ENCODE results near the gene KCNG4.
A peak's percentile ranks its signal among the peaks of the same experiment; 100 is the strongest.

The KCNG4 gene

GRCh38 chr16:84212154-84212553, 27.7 kb downstream of the KCNG4 start:
- CTCF ChIA-PET: interaction anchor here (0.7 kb wide), 1 partner anchor 387 kb away, joined by 3 read pairs; no protein-coding TSS in a partner anchor
- POLR2A ChIA-PET: no interaction called here
- Histone ChIP-seq H3K4me3 (ENCODE audit: low read depth, low read length) (no peak overlapping the region), H3K36me3 (ENCODE audit: control insufficient read depth in 2 of 2, insufficient read depth in 1 of 2, low read length in 2 of 2) (no peaks in the 10 kb centered on the region), H3K9me3 (ENCODE audit: control insufficient read depth, insufficient read depth, low read depth, low read length) (no peaks in the 10 kb centered on the region), H3K4me1 (ENCODE audit: control insufficient read depth, insufficient read depth, low read length) (no peaks in the 10 kb centered on the region), H3K27ac (ENCODE audit: extremely low read depth, low read depth, low read length) (no peak overlapping the region)
- TF ChIP-seq, protein P1, sequence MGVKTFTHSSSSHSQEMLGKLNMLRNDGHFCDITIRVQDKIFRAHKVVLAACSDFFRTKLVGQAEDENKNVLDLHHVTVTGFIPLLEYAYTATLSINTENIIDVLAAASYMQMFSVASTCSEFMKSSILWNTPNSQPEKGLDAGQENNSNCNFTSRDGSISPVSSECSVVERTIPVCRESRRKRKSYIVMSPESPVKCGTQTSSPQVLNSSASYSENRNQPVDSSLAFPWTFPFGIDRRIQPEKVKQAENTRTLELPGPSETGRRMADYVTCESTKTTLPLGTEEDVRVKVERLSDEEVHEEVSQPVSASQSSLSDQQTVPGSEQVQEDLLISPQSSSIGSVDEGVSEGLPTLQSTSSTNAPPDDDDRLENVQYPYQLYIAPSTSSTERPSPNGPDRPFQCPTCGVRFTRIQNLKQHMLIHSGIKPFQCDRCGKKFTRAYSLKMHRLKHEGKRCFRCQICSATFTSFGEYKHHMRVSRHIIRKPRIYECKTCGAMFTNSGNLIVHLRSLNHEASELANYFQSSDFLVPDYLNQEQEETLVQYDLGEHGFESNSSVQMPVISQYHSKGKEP (tag by site-specific recombination; IDR thresholded peaks at IDR 0.05): no peak
- TF ChIP-seq, protein P2, sequence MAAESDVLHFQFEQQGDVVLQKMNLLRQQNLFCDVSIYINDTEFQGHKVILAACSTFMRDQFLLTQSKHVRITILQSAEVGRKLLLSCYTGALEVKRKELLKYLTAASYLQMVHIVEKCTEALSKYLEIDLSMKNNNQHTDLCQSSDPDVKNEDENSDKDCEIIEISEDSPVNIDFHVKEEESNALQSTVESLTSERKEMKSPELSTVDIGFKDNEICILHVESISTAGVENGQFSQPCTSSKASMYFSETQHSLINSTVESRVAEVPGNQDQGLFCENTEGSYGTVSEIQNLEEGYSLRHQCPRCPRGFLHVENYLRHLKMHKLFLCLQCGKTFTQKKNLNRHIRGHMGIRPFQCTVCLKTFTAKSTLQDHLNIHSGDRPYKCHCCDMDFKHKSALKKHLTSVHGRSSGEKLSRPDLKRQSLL (tag by site-specific recombination; IDR thresholded peaks at IDR 0.05): no peak
- peak; percentile 69 for TF ChIP-seq ZFHX2 (tag by site-specific recombination; conservative IDR thresholded peaks at IDR 0.05)
- TF ChIP-seq ZBTB49 (tag by site-specific recombination; IDR thresholded peaks at IDR 0.05; ENCODE audit: low read depth): no peak
- no peak for TF ChIP-seq SP7 (tag by site-specific recombination; IDR thresholded peaks at IDR 0.05)
- TF ChIP-seq EGR2 (tag by site-specific recombination; IDR thresholded peaks at IDR 0.05; ENCODE audit: low read depth): peak; percentile 70
- TF ChIP-seq ZNF76 (tag by site-specific recombination; IDR thresholded peaks at IDR 0.05; ENCODE audit: borderline replicate concordance, low read depth): no peak
- no peak for TF ChIP-seq ZNF513 (tag by site-specific recombination; IDR thresholded peaks at IDR 0.05)

- no peaks in the 10 kb centered on the region for H3K9me3 ChIP-seq (ENCODE audit: control insufficient read depth, insufficient read depth, low read depth, low read length)
- ChIA-PET POLR2A (no interaction called here), CTCF (interaction anchor here (0.7 to 0.8 kb wide), 3 partner anchors 8 to 99 kb away, joined by 3 read pairs; no protein-coding TSS in a partner anchor)
- no peak overlapping the region for H3K4me3 ChIP-seq (ENCODE audit: low read depth, low read length)
- H3K4me1 ChIP-seq (ENCODE audit: control insufficient read depth, insufficient read depth, low read length): no peaks in the 10 kb centered on the region
- no peak overlapping the region for H3K27ac ChIP-seq (ENCODE audit: extremely low read depth, low read depth, low read length)
- H3K36me3 ChIP-seq (ENCODE audit: control insufficient read depth in 2 of 2, insufficient read depth in 1 of 2, low read length in 2 of 2): no peaks in the 10 kb centered on the region
- TF ChIP-seq HOXD13 (CRISPR knock-in tag; IDR thresholded peaks at IDR 0.05; ENCODE audit: borderline replicate concordance): no peak
- TF ChIP-seq ZNF26 (tag by site-specific recombination; IDR thresholded peaks at IDR 0.05): no peak
- no peak for TF ChIP-seq ZNF175 (tag by site-specific recombination; IDR thresholded peaks at IDR 0.05)
- TF ChIP-seq ZNF623 (tag by site-specific recombination; IDR thresholded peaks at IDR 0.05): no peak
- TF ChIP-seq, protein P3, sequence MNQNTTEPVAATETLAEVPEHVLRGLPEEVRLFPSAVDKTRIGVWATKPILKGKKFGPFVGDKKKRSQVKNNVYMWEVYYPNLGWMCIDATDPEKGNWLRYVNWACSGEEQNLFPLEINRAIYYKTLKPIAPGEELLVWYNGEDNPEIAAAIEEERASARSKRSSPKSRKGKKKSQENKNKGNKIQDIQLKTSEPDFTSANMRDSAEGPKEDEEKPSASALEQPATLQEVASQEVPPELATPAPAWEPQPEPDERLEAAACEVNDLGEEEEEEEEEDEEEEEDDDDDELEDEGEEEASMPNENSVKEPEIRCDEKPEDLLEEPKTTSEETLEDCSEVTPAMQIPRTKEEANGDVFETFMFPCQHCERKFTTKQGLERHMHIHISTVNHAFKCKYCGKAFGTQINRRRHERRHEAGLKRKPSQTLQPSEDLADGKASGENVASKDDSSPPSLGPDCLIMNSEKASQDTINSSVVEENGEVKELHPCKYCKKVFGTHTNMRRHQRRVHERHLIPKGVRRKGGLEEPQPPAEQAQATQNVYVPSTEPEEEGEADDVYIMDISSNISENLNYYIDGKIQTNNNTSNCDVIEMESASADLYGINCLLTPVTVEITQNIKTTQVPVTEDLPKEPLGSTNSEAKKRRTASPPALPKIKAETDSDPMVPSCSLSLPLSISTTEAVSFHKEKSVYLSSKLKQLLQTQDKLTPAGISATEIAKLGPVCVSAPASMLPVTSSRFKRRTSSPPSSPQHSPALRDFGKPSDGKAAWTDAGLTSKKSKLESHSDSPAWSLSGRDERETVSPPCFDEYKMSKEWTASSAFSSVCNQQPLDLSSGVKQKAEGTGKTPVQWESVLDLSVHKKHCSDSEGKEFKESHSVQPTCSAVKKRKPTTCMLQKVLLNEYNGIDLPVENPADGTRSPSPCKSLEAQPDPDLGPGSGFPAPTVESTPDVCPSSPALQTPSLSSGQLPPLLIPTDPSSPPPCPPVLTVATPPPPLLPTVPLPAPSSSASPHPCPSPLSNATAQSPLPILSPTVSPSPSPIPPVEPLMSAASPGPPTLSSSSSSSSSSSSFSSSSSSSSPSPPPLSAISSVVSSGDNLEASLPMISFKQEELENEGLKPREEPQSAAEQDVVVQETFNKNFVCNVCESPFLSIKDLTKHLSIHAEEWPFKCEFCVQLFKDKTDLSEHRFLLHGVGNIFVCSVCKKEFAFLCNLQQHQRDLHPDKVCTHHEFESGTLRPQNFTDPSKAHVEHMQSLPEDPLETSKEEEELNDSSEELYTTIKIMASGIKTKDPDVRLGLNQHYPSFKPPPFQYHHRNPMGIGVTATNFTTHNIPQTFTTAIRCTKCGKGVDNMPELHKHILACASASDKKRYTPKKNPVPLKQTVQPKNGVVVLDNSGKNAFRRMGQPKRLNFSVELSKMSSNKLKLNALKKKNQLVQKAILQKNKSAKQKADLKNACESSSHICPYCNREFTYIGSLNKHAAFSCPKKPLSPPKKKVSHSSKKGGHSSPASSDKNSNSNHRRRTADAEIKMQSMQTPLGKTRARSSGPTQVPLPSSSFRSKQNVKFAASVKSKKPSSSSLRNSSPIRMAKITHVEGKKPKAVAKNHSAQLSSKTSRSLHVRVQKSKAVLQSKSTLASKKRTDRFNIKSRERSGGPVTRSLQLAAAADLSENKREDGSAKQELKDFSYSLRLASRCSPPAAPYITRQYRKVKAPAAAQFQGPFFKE (tag by site-specific recombination; IDR thresholded peaks at IDR 0.05; ENCODE audit: borderline replicate concordance): no peak
- TF ChIP-seq KLF16 (tag by site-specific recombination; IDR thresholded peaks at IDR 0.05): no peak
These were observed 29.8 kb downstream of the KCNG4 start for GRCh38 chr16:84209989-84210388.

All from HEK293 (cell line).